CMK (cell line): ENCODE results near the gene ADSS2.
"Not testable (repeated sequence)": the region's sequence is repeated elsewhere in the genome, so short reads cannot be mapped to it uniquely, and the experiment has no call there.

Experiments
- DNase-seq: peaks from one replicate; pipeline ENCODE4 v3.0.0-alpha.2; 2010; ENCODE audit warnings: low read depth

The ADSS2 gene

GRCh38 chr1:244451539-244451950 is at the start of gene ADSS2:
ADSS2 (minus strand) TSS chr1:244451909; CDS start chr1:244451817, 92 bp downstream.
- DNase-seq = no peak

GRCh38 chr1:244500515-244500914 is 48.8 kb upstream of the ADSS2 start:
- DNase-seq = not testable (repeated sequence)

- not testable (repeated sequence) for DNase-seq
Measured at GRCh38 chr1:244499484-244499883, 47.8 kb upstream of the ADSS2 start.

GRCh38 chr1:244497805-244498204 is 46.1 kb upstream of the ADSS2 start:
- no peak for DNase-seq

GRCh38 chr1:244496186-244496585 is 44.5 kb upstream of the ADSS2 start:
- DNase-seq = no peak

- DNase-seq = no peak
Measured at GRCh38 chr1:244494653-244495052, 42.9 kb upstream of the ADSS2 start.

GRCh38 chr1:244484971-244485370 is 33.3 kb upstream of the ADSS2 start:
- DNase-seq = not testable (repeated sequence)

GRCh38 chr1:244473059-244473605 is 21.4 kb upstream of the ADSS2 start:
- no peak for DNase-seq

GRCh38 chr1:244466724-244467123 is 15.0 kb upstream of the ADSS2 start:
- no peak for DNase-seq

- DNase-seq = peak; percentile 33
Measured at GRCh38 chr1:244461245-244462071, 9.7 kb upstream of the ADSS2 start, which contains the start of gene CATSPERE. CATSPERE (plus strand) TSS chr1:244461273; CDS start chr1:244461430, 157 bp downstream.

GRCh38 chr1:244460197-244460596 is 8.5 kb upstream of the ADSS2 start:
- DNase-seq = no peak

GRCh38 chr1:244458781-244459180 is 7.1 kb upstream of the ADSS2 start:
- no peak for DNase-seq

GRCh38 chr1:244456586-244456985 is 4.9 kb upstream of the ADSS2 start:
- DNase-seq = no peak

- no peak for DNase-seq
Measured at GRCh38 chr1:244454412-244454811, 2.7 kb upstream of the ADSS2 start.

GRCh38 chr1:244451951-244452795 is 464 bp upstream of the ADSS2 start:
- DNase-seq = peak; percentile 98

GRCh38 chr1:244450597-244451538 is 841 bp downstream of the ADSS2 start:
- DNase-seq = no peak

GRCh38 chr1:244449936-244450508 is 1.7 kb downstream of the ADSS2 start:
- DNase-seq = no peak

GRCh38 chr1:244448279-244449036 is 3.3 kb downstream of the ADSS2 start:
- DNase-seq = no peak

- DNase-seq = no peak
Measured at GRCh38 chr1:244447552-244447951, 4.2 kb downstream of the ADSS2 start.

GRCh38 chr1:244447024-244447423 is 4.7 kb downstream of the ADSS2 start:
- no peak for DNase-seq
